Measurements from ENCODE around the gene USP30. TPM values are rescaled to one million over a fixed set of nuclear protein-coding genes. Genes with fewer than 3 reads are reported as not detected.

USP30 gene
- total RNA-seq, 1 donor from 2014 or later, result 10.5 TPM

DNA sequence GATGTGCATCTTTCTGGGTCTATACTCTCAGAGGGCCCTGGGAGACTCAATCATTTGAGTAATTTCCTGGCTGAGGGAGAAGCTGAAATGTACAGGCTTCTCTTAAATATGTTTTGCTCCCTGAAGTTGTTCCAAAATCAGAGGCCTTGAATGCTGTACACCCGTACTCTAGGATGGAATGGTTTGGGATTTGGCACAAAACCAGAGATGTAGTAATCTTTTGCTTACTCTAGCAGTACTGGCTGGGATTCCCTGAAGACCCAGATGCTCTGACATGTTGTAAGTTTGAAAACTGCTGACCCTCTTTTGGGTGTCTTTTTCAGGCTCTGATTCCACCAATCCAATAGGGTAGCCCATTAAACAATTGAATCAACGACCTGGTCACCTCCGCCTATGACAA lies 74.4 kb downstream of the USP30 start:
- Mint-ChIP-seq H3K9me3 (no peaks in the 10 kb centered on the region), H3K27ac (no peak overlapping the region), H3K4me3 (no peak overlapping the region), H3K4me1 (ENCODE audit: low read depth) (no peaks in the 10 kb centered on the region), H3K36me3 (ENCODE audit: low read depth) (no peaks in the 10 kb centered on the region), H3K27me3 (ENCODE audit: insufficient read depth) (peaks cover 4% of the 10 kb centered on the region)
- intact Hi-C loops (cut with micrococcal nuclease), result no loop called here
- DNase-seq (ENCODE audit: low spot score), result no peak

DNA sequence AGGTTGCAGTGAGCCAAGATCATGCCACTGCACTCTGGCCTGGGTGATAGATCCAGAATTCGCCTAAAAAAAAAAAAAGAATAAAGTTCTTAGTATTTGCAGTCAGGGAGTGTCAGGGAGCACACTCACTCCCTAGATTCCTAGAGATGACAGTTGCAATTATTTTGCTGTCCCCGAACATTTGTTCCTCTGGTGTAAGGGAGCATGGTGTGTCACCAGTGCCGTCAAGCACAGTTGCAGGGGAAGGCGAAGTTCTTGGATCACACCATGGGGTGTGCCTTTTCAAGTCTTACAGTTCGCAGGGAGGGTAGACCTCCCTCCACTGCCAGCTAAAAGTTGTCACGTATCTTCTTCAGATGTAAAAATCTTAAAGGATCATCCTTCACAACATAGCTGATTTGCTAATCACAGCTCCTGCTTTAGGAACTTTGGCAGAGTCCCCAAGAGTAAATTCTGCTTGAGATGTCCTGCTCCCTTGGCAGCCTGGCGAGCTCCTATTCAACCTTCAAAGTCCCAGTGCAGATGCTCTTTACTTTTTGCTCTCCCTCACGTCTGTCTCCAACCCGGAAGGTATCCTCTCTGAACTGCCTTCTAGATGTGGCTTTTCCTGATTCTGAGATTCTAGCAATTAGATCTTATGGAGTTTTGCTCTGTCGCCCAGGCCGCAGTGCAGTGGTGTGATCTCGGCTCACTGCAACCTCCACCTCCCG lies 75.3 kb downstream of the USP30 start:
- Mint-ChIP-seq H3K36me3 (ENCODE audit: low read depth) (no peaks in the 10 kb centered on the region), H3K27ac (no peak overlapping the region), H3K4me3 (no peak overlapping the region), H3K4me1 (ENCODE audit: low read depth) (no peaks in the 10 kb centered on the region), H3K27me3 (ENCODE audit: insufficient read depth) (peaks cover 4% of the 10 kb centered on the region), H3K9me3 (no peaks in the 10 kb centered on the region)
- no peak for DNase-seq (ENCODE audit: low spot score)
- intact Hi-C loops (cut with micrococcal nuclease), result no loop called here

DNA sequence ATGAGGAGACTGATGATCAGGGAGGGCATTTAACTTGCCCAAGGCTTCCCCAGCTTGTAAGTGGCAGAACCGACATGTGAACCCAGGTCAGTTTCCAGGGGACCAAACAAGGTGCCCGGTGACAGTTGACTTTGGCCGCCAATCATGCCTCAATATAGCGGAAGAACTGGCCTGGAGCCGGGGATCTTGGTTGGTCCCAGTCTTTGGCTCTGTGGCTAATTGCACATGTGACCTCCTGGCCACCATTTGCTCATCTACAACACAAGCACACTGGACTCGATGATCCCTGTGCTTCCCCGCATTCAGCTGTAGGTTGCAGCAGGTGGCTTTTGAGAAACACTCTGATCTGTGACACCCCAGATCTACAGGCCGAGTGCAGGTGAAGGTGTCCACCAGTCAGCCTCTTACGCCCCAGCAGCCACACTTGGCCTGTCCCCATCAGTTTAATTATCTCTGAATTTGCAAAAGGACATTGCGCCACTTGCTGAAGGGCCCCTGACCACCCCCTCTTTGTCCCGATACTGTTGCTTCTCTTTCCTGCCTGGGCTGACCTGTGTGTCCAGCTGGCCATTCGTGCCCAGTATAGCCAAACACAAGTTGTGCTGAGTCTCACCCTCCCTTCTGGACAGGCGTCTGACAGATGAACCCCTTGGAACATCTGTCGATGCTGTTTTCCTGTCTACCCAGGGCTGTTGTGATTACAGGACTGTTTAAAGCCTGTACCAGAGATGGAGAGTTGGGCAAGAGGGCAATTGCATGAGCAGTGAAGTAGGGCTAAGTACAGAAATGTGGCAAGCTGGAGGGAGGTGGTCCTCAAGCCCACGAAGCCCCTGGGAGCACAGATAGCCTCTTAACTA lies 78.1 kb downstream of the USP30 start:
- intact Hi-C loops (cut with micrococcal nuclease), result no loop called here
- Mint-ChIP-seq H3K4me3 (no peak overlapping the region), H3K27me3 (ENCODE audit: insufficient read depth) (peaks cover 7% of the 10 kb centered on the region), H3K9me3 (no peaks in the 10 kb centered on the region), H3K4me1 (ENCODE audit: low read depth) (no peaks in the 10 kb centered on the region), H3K27ac (no peak overlapping the region), H3K36me3 (ENCODE audit: low read depth) (no peaks in the 10 kb centered on the region)
- no peak for DNase-seq (ENCODE audit: low spot score)

DNA sequence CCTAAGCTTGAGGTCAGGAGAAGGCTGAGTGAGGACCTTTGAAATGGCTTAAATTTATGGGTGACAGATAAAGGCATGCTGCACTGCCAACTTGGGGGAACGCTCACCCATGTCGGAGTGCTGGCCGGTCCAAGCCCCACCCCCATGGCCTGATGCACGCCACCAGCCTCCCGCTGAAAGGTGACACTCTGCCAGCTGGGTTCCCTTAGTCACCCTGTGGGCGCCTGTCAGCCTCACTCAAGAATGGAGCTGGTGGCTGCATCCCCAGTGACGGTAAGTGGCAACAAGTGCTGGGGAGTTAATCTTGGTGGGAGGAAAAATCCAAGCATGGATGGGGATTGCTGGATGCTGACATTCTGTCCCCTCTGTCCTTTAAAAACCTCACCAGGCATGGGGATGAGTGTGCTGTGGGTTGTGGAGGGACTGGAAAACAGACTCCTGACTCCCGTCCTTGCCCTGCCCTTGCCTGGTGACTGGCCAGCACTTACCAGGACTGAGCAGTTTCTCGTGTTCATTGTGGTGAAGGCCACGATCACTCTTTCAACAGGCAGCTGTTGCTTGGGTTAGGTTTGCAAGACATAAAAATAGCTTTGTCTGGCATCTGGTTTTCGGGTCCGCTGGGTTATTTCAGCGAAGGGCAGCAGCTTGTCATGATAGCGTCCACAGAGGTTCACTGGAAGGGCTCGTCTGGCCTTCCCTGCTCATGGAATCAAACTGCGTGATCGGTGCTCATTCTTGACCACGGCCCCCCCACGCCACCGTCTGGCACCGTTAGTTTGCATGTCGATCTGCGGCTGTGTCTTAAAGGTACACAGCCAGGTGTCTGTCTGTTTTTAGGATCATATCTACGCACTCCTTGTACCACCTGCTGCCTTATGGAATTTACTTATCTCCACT lies 79.0 kb downstream of the USP30 start:
- no peaks in the 10 kb centered on the region for H3K4me1 Mint-ChIP-seq (ENCODE audit: low read depth)
- intact Hi-C loops (cut with micrococcal nuclease), result no loop called here
- no peak overlapping the region for H3K4me3 Mint-ChIP-seq
- DNase-seq (ENCODE audit: low spot score), result no peak
- H3K36me3 Mint-ChIP-seq (ENCODE audit: low read depth), result no peaks in the 10 kb centered on the region
- peaks cover 8% of the 10 kb centered on the region for H3K27me3 Mint-ChIP-seq (ENCODE audit: insufficient read depth)
- no peak overlapping the region for H3K27ac Mint-ChIP-seq
- peaks cover 4% of the 10 kb centered on the region for H3K9me3 Mint-ChIP-seq

DNA sequence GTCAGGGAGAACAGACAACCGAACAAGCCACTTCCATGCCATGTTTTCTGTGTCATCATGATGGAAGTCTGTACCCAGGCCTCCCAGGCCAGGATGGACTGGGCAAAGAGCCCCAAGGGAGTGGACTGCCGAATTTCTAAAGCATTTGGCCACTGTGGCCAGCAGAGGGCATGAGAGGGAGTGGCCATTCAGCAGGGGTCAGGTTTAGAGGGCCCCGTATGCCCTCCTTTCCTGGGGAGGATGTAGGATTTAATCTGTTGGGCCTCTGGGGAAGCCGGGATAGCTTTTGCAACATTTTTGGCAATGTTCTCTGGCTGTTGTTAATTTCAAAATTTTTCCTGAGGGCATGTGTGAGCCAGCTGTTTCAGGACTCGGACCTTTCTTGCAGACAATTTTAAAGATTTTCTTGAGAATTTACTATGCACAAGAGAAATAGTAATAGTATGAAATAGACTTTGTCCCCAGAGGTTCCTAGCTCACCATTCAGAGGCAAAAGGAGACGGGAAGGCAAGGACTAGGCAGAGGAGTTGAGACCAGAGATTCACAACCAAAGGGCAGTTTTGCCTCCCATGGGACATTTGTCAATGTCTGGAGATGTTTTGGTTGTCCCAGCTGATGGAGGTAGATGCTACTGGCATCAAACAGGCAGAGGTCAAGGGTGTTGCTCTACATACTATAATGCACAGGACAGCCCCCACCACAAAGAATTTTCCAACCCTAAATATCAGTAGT lies 82.0 kb downstream of the USP30 start:
- no peak overlapping the region for H3K4me3 Mint-ChIP-seq
- intact Hi-C loops (cut with micrococcal nuclease), result loop anchor here (1.0 kb wide), 1 partner anchor 259 kb away; no protein-coding TSS in a partner anchor
- no peaks in the 10 kb centered on the region for H3K4me1 Mint-ChIP-seq (ENCODE audit: low read depth)
- DNase-seq (ENCODE audit: low spot score), result no peak
- H3K9me3 Mint-ChIP-seq, result peaks cover 7% of the 10 kb centered on the region
- H3K36me3 Mint-ChIP-seq (ENCODE audit: low read depth), result no peaks in the 10 kb centered on the region
- H3K27ac Mint-ChIP-seq, result no peak overlapping the region
- peaks cover 8% of the 10 kb centered on the region for H3K27me3 Mint-ChIP-seq (ENCODE audit: insufficient read depth)

DNA sequence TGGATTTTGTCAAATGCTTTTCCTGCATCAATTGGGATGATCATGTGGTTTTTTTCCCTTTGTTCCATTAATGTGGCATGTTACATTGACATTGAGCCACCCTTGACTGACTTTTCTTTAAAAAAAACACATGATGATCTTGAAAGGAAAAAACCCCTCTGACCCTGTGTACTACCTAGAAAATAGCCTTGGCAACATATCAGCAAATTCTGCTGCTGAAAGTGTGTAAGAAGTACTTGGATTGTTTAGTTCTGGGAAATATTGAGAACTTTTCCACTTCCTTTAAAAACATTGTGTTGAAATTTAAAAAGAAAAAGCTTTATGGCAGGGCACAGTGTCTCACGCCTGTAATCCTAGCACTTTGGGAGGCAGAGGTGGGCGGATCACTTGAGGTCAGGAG lies 84.7 kb downstream of the USP30 start:
- no peak overlapping the region for H3K27ac Mint-ChIP-seq
- H3K9me3 Mint-ChIP-seq, result peaks cover 7% of the 10 kb centered on the region
- no peak overlapping the region for H3K4me3 Mint-ChIP-seq
- intact Hi-C loops (cut with micrococcal nuclease), result no loop called here
- DNase-seq (ENCODE audit: low spot score), result no peak
- no peaks in the 10 kb centered on the region for H3K36me3 Mint-ChIP-seq (ENCODE audit: low read depth)
- peaks cover 5% of the 10 kb centered on the region for H3K27me3 Mint-ChIP-seq (ENCODE audit: insufficient read depth)
- no peaks in the 10 kb centered on the region for H3K4me1 Mint-ChIP-seq (ENCODE audit: low read depth)

Other genes with a start within 250 kb of the USP30 start
- gene SSH1, start 195.0 kb upstream of the USP30 start, total RNA-seq, result 25.6 and 26.6 TPM in 2 replicates
- not detected in 2 replicates for gene DAO, start 172.5 kb upstream of the USP30 start, total RNA-seq
- not detected in 2 replicates for gene SVOP, start 31.5 kb upstream of the USP30 start, total RNA-seq
- 43.6 and 47.4 TPM in 2 replicates for gene ALKBH2, start 40.9 kb downstream of the USP30 start, total RNA-seq
- 95.8 and 102 TPM in 2 replicates for gene UNG, start 45.0 kb downstream of the USP30 start, total RNA-seq
- gene ACACB, start 64.0 kb downstream of the USP30 start, total RNA-seq, result 5.0 and 6.9 TPM in 2 replicates

Measured in activated T-helper 1 cell treated with anti-CD3 and anti-CD28 coated beads, Interleukin-12 subunit alpha, Interleukin-12 subunit beta, Interleukin-2, Interleukin-4 antibody, amounts not matched to agents 30 ng/mL and 10 ng/mL and 1 ng/mL, durations not matched to agents 14 hours and 24 hours and 36 hours (primary cell).